Subcutaneous adipose tissue (tissue), 4 donors: ENCODE measurements around the gene JAKMIP2. TPM values are rescaled to one million over a fixed set of nuclear protein-coding genes. Genes with fewer than 3 reads are reported as not detected.

Experiments used
- total RNA-seq, 4 donors: library from RNA; depleted of rRNA; stranded (reverse); fragments of >200 nt; gene quantifications; one replicate each; pipeline ENCODE4 v1.1.0, GENCODE V29; 2016
- TF ChIP-seq, protein P1 (sequence below): fragments of 450-650 bp; IDR thresholded peaks from one replicate; pipeline ENCODE4 v1.5.1; 2016; ENCODE audit warnings: low read depth, mild to moderate bottlenecking, control low read depth, antibody characterized with exemption, moderate library complexity

JAKMIP2 gene
- total RNA-seq, 4 donors from 2014 or later = 0.19 to 13.4 (median 2.0) TPM; not detected in 1

DNA sequence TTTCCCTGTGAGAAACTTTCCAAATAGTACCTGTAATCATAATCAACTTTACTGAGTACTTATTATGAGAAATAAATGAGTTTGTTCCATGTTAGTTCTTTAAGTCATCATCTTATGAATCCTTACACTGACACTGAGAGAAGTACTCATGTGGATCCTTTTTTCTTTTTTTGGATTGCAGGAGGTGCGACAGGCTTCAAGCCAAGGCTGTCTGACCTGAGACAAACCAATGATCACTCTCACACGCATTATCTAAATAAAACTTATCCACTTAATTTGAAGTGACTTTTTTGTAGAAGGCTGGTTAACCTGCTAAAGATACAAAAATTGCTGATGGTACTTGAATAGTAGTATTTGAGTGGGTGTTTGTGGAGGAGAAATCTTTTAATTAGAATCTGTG lies 39.5 kb downstream of the JAKMIP2 start:
- TF ChIP-seq, protein P1, sequence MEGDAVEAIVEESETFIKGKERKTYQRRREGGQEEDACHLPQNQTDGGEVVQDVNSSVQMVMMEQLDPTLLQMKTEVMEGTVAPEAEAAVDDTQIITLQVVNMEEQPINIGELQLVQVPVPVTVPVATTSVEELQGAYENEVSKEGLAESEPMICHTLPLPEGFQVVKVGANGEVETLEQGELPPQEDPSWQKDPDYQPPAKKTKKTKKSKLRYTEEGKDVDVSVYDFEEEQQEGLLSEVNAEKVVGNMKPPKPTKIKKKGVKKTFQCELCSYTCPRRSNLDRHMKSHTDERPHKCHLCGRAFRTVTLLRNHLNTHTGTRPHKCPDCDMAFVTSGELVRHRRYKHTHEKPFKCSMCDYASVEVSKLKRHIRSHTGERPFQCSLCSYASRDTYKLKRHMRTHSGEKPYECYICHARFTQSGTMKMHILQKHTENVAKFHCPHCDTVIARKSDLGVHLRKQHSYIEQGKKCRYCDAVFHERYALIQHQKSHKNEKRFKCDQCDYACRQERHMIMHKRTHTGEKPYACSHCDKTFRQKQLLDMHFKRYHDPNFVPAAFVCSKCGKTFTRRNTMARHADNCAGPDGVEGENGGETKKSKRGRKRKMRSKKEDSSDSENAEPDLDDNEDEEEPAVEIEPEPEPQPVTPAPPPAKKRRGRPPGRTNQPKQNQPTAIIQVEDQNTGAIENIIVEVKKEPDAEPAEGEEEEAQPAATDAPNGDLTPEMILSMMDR = no peak

DNA sequence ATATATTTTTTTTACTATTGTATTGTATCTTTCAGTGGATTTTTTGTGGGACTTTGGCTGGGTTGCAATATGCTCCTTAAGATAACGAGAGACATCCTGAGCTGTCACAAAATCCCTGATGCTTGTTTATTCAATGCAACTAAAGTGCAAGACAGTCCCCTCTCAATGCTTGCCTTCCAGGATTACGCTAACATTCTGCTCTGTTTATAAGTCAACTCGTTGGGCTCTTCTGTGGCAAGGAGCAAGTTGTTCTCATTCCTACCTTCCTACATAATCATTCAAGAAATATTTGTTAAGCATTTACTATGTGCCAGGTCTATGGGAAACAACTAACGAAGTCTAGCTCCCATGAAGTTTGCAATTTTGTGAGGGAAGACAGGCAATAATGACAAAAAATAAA lies 40.4 kb downstream of the JAKMIP2 start:
- TF ChIP-seq, protein P1 = no peak

DNA sequence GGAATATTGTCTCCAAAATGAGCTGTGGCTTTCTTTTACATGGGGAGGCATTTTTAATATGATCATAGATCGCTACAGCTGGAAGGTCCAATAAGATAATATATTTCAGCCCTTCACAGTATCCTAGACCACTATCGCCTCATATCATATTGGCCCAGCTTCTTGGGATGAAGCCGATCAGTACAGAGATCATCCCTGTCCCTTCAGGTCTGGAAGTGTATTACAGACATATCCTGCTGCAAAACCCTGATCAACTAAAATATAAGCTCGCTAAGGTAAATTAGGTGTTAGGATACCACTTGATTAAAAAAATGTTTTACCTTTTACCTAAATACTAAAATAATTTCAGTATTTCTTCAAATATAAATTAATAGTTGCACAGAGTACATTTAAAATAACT lies 41.7 kb downstream of the JAKMIP2 start:
- TF ChIP-seq, protein P1 = no peak

DNA sequence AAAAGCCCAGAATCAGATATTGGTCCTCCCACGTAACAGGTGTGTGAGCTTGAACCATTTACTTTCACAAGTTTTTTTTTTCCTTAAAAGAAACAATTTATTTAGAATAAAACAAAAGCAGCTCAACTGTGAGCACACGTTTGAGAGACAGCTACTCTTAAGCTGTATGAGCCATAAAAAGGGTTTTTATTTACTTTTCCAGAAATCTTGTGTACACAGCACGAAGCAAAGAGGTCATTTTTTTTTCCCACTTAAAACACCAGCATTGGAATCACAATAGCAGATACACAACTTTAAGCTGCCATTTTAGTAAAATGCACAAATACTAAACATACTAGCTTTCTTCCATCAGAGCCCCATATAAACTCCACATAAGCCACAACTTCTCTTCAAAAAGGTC lies 44.6 kb downstream of the JAKMIP2 start:
- TF ChIP-seq, protein P1 = no peak

DNA sequence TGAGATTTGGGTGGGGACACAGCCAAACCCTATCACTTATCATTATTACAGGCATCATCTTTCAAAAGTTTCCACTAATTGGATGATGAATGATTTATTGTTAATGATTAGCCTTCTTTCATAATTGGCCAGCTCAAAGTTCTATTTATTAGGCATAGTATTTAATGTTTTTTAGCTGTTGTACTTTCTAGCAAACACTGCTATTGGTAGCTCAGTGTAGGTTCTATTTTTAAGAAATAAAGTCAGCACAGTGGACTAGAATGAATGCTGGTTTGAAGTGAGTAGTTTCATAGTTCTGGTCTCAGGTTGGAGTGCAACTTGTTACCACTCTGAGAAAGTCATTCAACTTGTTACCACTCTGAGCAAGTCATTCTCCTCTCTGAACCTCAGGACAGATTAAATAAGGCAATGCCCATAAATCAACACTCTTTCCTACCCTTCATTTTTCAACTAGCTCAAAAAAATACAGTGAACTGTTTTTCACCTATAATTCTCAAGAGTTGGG lies 46.9 kb downstream of the JAKMIP2 start:
- TF ChIP-seq, protein P1 = no peak

DNA sequence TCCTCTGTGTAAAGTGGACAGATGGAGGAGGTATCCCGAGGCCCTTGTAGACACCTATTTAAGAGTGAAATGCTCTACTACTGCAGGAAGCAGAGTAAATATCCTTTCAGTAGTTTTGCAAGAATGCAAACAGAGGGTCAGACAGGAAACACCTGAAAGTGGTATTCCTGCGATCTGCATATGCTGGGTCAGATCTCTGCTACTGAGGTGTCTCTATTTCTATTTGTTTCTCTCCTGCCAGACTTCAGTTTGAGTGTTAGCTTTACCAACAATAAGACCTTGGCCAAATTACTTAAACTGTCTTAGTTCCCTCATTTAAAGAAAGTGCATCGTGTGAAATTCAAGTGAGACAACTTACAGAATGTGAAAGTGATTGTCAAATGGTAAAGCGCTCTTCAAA lies 47.6 kb downstream of the JAKMIP2 start:
- TF ChIP-seq, protein P1 = no peak

DNA sequence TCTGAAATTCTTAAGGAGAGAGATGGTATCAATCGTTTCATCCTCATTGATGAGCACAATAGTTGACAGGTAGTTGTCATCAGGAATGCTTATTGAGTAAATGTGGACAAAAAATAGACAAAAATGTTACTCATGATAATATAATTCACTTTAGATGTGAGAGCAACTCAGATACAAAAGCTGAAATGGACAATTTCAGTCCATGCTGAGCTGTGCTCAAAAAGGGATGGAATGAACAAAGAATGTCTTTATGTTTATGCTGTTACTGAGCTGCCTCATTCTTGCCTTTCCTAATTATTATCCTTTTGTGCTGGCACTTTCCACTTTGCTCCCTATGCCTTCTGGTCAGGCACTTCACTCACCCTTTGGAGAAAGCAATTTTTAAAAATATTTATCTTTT lies 49.5 kb downstream of the JAKMIP2 start:
- TF ChIP-seq, protein P1 = no peak
